GM19467 (cell line): Measurements from ENCODE around the gene TRHDE.

ENCODE experiments used
- ATAC-seq: cut with Tn5 transposase; IDR thresholded peaks from one replicate; pipeline ENCODE4 v1.9.1; 2021; ENCODE audit warnings: mild to moderate bottlenecking, moderate library complexity; ENCODE audit not compliant: unreplicated experiment

The TRHDE gene

GRCh38 chr12:72273851-72274351, 1.7 kb downstream of the TRHDE start:
- no peak for ATAC-seq

DNA sequence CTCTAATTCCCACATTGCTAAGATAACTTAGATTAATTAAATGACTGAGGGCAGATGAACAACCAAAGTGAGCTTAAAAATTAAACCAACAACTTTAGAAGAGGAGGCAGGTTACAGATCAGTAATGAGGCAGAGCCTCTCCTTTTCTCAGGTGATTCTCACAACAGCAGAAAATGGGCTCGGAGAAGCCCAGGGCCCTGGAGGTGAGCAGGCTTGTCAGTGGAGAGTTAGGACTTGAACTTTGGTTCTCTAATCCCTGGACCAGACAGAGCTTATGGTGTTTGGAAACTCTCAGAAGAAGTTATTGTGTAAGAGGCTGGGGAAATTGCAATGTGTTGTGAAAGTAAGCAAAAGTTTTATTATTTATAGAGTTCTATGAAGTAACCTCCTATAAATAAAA, 2.8 kb downstream of the TRHDE start:
- ATAC-seq: no peak

DNA sequence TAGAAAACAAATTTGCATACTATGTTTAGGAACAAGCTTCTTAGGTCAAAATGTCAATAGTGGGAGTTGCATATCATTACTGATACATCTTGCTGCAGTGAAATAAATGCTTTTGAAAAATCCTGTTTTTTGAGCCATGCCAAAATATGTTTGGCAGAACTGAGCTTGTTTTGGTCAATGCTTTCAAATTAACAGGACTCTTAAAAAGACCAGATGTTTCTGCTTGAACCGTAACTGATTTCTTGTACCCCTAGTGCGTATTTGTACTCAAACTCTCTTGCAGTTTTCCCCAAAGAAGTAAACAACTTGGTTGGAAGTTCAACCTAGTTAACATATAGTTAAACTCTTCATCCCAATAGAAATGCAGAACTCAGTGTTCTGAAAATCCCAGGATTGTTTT, 3.4 kb downstream of the TRHDE start:
- no peak for ATAC-seq

- ATAC-seq: no peak
Measured at GRCh38 chr12:72276181-72276805, 4.1 kb downstream of the TRHDE start.

DNA sequence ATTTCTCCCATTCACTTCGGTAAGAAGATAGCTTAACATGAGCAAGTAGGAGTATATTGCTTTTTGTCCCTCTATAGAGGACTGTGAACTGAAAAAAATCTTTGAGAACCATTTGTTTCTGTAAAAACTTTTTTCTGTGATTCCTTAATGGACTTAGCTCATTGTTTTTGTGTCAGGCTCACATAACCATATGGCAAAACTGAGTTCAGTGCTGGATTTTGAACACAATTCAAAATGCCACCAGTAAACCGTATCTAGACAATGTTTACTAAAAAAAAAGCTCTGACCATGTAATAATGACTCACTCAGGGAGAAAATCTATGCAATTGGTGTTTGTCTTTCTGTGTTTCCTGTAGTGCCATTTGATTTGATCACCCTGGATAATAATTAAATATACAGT, 5.2 kb downstream of the TRHDE start:
- no peak for ATAC-seq

DNA sequence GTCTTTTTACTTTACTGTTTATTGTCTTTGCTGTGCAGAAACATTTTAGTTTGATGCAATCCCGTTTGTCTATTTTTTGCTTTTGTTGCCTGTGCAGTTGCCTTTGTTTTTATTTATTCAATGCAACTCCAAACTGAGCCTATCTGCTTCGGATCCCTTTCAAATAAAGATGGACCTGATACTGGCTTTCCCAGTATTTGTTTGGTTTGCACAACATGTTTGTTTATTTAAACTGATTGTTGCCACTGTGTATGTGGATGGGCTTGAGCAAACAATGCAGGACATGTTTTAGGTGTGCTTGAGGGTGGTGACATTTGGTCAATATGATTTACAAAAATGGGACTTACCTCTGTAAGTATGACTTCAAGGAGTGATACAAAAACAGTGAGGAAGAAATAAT, 6.7 kb downstream of the TRHDE start:
- ATAC-seq: no peak

DNA sequence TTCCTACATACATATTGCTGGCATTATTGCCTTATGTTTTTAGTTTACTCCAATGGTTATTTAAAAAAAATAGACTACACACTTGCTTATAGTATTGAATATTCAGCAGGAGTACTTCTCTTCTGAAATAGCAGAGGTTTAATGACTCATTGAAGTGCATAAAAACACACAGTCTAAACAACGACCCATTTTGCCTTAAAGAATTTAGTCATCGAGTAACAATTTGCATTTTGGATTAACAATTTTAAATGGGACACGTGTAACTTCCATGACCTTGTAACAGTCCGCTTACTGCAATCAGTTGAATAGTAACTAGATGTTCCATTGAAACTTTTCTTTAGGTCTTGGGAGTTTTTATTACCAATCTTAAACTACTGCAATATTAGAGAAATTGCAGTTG, 9.0 kb downstream of the TRHDE start:
- ATAC-seq: no peak

DNA sequence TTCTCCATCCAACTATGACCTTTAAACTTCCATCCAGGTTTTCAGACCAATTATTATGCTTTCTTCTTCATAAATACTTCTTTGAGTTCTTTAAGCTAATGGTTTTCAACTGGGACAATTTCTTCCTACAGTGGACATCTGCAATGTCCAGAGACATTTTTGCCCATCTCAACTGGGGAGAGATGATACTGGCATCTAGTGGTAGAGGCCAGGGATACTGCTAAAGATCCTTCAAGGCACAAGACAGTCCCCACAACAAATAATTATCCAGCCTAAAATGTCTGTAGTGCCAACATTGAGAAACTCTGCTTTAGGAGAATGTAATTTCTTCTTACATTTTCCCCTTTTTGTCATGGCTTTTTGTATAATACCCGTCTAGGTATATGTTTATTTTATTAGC, 10.6 kb downstream of the TRHDE start:
- ATAC-seq: no peak

DNA sequence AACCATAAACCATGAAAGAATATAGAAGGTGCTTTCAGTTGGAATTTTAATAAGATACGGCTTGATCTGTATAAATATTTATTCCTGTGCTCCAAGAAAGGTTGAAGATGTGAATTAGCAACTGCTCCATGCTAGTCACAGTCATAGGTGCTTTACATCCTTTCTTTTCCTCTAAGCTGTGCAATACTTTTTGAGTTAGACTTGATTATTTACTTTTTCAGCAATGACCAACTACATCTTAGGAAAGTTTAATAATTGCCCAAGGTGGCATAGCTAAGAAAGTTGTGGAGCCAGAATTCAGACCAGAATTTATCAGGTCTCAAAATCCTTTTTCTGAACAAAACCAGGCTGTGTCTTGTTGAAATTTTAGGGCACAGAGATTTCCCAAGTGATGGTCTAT, 13.7 kb downstream of the TRHDE start:
- no peak for ATAC-seq

- no peak for ATAC-seq
Measured at GRCh38 chr12:72286526-72286925, 14.4 kb downstream of the TRHDE start.

GRCh38 chr12:72288436-72288835, 16.3 kb downstream of the TRHDE start:
- ATAC-seq: no peak

DNA sequence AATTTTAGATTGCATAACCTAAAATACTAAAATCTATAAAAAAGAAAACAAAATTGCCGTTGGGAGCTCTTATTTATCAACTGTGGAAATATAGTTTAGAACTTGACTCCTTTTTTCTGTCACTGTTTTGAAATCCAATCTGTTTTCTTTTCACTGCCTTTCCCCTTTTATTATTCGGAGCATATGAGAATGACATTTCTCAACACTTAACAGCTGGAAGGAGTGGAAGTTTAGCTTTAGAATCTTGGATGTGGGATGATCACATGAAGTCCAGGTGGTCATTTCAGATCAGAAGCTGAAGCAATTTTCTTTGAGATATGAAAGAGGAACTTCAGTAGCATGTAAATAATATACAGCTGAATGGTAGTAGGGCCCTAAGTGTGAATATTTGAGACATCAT, 16.7 kb downstream of the TRHDE start:
- no peak for ATAC-seq

DNA sequence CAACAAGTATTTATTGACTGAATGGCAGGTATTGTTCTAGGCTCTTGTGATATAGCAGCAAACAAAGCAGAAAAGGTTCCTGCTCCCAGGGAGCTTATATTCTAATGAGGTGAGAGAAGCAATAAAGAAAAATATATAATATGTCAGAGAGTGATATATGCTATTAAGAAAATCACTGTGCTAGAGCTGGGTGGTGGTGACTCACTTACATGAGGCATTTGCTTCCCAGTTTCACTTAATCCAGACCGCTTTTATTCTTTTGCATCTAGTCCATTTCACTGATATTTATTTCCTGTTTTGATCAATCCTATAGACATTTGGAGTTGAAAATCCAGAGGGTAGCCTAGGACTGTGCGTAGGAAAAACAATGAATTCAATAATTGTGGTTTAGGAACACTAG, 17.5 kb downstream of the TRHDE start:
- ATAC-seq: no peak

DNA sequence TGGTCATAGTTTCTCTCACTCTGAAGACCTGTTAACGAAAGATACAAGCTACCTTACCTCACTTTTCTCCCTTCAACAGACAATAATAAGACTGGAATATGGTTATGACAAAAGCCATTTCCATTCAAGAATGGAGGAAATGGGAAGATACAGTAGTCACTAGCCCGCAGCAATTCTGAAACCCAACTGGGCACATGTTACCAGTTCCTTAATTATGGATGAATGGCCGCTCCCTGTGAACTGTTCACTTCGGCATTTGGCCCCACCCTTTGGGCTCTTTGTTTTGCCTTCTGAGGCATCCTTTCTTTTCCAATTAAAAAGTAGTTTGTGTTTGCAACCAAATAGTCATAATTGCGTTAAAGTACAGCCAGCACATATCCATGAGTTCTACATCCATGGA, 19.0 kb downstream of the TRHDE start:
- ATAC-seq: no peak

DNA sequence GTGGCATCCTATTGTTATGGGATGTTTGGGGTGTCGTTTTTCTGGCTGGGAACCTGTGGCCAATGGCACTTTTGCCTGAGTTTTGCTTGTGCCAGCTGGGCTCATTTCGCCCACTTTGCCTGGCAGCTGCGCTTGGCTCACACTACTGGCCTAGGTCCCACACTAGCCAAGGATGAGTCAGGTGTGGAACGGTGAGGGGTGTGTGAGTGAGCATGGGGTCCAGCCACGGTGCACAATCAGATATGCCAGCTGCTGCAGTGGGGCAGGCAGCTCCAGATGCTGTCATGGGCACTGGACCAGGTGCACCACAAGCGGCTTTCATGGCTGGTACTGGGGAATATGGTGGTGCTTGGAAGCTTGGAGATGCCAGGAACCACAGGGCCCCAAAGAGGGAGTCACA, 21.5 kb downstream of the TRHDE start:
- no peak for ATAC-seq

DNA sequence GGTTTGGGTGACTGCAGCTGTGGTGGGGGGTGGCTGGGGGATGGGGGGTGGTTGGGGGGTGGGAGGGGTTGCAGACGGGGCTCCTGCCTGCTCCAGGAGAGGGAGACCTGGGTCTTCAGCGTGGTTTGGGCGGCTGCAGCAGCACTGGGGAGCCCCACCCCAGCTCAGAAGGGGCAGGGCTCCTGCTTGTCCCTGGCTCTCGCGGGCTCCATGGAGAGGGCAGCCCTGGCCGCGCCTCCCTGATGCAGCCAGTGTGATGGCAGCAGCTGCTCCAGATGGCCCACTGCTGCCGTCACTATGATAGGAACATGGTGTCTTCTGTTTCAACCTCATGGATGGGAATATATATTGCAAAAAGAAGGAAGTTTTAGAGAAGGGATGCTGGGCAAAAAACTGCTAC, 22.9 kb downstream of the TRHDE start:
- ATAC-seq: no peak

DNA sequence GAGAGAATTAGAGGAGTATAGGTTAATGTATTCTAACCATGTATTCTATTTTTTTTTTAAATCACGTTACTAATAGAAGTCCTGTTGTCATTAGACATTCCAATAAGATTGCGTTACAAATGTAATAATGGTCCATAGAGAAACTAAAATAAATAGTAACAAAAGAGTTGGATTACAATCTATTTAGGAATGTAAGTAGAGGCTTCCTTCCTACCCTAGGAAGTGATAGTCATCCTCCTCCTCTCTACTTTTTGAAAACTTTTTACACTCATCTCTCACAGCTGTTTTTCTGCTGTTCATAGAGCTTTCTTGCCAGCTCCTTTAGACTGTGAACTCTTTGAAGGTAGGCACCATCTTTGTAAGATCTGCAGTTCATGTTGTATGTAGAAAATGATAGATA, 23.6 kb downstream of the TRHDE start:
- no peak for ATAC-seq

DNA sequence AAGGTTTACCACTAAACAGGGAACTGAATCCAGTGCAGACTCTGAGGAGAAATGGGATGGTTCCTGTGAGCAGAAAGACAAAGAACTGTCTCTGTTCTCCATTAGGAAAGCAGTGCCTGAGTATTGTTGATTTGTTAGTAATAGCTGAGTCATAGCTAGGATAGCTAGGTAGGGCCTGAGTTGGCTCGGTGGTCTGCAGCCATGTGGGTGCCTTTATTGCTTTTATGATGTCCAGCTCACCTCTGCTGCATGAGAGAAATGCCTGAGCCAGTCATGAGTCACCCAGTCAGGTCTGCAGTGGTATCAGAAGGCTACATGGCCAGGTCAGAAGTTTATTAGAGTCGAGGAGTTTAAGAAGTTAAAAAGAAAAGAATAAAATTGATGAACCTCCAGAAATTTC, 24.2 kb downstream of the TRHDE start:
- ATAC-seq: no peak

DNA sequence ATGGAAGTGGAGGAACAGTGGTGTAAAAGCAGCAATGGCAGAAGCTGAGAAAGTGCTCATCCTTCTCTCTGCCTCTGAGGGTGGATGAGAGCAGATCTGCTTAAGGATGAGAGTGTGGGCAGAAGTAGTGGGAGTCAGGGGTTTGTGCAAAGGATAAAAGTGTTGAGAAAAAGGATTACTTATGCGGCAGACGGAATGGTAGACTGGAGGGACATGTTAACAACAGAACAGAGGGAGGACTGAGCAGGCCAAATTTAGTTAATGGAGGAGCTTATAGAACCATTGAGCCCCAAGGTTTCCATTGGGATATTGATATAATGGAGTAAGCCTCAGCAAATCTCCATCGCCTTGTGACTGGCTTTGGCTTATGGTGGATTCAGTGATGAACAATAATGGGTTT, 25.5 kb downstream of the TRHDE start:
- no peak for ATAC-seq

DNA sequence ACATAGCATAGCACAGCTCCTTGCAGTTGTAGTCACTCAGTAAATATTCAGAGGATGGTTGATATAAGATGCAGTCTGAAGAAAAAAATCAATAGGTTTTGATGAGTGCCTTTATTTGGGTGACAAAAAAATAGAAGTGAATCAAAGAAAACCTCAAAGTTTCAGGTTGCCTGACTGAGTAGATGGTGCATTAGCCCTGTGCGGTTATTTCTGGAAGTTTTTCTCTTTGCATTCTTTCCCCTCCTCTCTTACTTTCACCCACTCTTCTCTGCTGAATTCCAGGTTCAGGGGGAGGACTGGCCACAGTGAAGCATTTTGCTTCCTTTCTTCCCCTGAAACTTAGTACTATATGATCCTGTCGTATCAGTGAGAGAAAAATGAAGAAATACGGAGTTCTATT, 28.6 kb downstream of the TRHDE start:
- no peak for ATAC-seq

DNA sequence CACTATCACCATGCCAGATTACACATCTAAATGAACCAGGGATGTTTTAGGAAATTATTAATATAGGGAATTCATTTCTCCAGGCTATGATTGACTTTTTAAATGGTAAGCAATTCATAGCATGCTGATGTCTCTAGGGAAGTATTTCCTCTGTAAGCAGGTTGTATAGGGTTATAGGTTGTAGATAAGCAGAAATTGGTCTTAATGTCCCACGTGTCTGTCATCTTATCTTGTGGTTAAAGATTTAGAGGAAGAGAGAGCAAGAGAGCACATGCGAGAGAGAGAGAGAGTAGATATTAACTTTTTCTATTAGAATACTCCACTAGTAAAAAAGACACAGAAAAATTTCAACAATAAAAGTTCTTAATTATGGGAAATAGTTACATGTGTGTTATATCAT, 32.6 kb downstream of the TRHDE start:
- no peak for ATAC-seq

GRCh38 chr12:72307229-72307628, 35.1 kb downstream of the TRHDE start:
- no peak for ATAC-seq

DNA sequence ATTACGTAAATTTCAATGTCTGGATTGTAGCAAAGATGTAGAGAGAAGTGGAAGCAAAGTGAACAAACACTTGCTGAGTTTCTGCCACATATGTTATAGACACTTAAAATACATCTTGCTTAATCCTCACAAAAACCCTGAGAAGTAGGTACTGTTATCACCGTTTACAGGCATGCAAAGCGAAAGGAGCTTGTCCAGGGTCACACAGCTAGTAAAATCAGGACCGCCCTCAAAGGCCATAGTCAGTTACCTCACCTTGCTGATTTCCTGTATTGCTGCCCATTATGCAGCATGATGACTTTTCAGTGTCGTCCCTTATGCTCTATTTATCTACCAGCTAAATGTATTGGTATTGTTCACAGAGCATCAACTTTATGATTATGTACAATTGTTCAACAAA, 39.8 kb downstream of the TRHDE start:
- no peak for ATAC-seq
